Stimulated activated CD4-positive, alpha-beta T cell treated with anti-CD3 and anti-CD28 coated beads, Interleukin-15, amount 100 ng/mL, for 48 hours (primary cell): ENCODE data around the gene GNG12.
"Not testable (repeated sequence)": the region's sequence is repeated elsewhere in the genome, so short reads cannot be mapped to it uniquely, and the experiment has no call there.

Source experiments
- DNase-seq, 2 donors: peaks; one replicate each; pipeline ENCODE4 v3.0.0-alpha.2; 2020; ENCODE audit warnings: low read depth in 2 of 2

Gene GNG12

GRCh38 chr1:67683766-67684525, 149.3 kb downstream of the GNG12 start:
- DNase-seq = peak in 1 of 2 donors; percentile 35

DNA sequence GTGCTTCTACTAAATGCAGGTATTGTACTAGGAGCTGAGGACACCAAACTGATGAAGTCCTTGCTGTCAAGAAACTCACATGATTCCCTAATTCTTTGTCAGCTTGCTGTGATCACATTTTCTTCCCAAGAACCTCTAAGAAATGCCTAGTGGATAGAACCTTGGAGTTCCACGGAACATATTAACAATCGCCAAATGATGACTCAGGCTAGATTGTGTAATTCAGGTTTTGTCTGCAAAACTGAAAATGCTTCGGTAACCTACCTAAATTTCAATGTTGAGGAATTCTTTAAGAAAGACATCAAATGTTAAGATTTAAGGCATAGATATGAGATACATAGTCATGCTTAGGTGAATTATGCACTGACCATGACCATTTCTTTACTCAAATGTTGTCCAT, 150.0 kb downstream of the GNG12 start:
- no peak for DNase-seq

GRCh38 chr1:67682659-67683197, 150.5 kb downstream of the GNG12 start:
- DNase-seq = no peak

GRCh38 chr1:67680486-67680885, 152.8 kb downstream of the GNG12 start:
- no peak for DNase-seq

DNA sequence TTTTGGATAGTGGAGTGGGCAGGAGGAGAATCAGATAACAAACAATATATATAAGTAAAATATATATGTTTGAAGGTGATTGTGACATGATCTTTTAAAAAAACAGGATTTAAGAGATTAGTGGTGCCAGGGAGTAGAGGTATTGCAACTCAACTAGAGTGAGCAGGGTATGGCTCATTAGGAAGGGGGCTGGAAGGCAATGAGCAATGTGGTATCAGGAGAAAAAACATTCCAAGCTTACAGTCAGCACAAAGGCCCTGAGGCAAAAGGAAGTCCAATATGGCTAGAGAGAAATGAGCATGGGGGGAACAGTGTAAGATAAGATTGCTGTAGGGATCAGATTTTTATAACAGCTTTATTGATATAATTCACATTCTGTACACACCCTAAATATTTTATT, 153.6 kb downstream of the GNG12 start:
- no peak for DNase-seq

DNA sequence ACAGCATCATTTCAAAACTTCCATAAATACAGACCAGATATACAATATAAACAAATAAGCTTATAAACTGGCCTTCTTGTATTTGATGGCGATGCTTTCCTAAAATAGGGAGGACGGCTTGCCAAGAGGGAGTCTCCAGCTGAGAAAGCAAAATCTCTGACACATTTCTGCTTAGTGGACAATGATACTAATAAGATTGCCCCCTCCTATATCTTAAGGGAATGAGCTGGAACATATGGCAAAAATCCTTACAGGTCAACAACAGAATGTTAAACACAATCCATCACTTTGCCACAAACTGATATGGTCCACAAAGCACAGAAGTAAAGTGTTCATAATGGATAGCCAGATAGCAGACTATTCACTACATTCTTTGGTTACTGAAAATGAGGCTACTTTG, 155.3 kb downstream of the GNG12 start:
- no peak for DNase-seq

GRCh38 chr1:67677408-67677807, 155.9 kb downstream of the GNG12 start:
- DNase-seq = no peak

DNA sequence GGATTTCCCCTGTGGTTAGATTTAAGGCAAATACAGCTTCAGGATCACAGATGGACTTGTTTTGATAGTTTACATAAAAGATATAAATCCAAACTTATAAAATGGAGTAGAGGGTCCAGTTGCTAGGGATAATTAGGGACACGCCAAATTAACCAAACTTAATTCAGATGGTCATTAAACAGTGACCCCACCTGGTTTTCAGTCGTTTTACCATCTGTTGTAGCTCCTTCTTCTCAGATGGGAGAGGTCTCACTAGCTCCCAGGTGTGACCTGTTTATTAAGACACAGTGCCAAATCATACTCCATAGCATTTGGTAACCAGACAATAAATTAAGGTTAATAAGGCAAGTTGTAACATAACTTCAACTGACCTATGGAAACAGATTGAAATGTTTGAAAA, 156.3 kb downstream of the GNG12 start:
- no peak for DNase-seq

DNA sequence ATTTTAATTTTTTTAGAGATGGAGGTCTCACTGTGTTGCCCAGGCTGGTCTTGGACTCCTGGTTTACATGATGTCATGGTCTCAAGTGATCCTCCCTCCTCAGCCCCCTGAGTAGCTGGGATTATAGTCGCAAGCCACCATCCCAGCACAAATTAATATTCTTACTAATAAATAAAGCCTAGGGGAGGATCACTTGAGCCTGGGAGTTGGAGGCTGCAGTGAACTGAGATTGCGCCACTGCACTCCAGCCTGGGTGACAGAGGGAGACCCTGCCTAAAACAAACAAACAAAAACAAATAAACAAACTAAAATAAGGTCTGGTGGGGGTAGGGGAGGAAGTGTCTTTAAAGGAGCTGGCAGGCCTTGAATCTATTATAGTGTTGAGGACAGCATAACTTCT, 157.0 kb downstream of the GNG12 start:
- no peak for DNase-seq

- DNase-seq = no peak
Observed at GRCh38 chr1:67675800-67676199, 157.5 kb downstream of the GNG12 start.

GRCh38 chr1:67674260-67675011, 158.8 kb downstream of the GNG12 start:
- no peak for DNase-seq

DNA sequence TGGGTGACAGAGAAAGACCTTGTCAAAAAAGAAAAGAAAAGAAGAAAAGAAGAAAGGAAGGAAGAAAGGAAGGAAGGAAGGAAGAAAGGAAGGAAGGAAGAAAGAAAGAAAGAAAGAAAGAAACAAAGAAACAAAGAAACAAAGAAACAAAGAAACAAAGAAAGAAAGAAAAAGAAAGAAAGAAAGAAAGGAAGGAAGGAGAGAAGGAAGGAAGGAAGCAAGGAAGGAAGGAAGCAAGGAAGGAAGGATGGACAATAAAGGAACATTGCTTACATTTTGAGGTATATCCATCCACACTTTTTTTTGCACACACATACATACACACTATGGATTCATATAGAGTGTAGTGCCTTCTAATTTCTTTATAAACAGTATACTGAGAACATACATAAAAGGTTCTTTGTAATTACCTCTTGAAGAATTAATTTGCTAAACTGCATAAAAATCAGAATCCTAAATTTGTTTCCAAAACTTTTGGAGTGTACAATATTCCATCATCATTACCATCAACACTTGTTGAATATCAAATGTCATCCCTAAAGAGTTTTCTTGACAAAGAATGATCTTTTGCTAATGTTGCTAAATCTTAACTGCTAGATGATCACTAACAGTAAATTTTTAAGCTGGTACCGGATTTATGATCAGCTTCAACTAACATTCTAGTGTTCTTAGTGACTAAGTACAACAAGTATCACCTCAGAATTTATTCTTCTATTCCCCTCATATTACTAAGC, 159.6 kb downstream of the GNG12 start:
- no peak for DNase-seq

DNA sequence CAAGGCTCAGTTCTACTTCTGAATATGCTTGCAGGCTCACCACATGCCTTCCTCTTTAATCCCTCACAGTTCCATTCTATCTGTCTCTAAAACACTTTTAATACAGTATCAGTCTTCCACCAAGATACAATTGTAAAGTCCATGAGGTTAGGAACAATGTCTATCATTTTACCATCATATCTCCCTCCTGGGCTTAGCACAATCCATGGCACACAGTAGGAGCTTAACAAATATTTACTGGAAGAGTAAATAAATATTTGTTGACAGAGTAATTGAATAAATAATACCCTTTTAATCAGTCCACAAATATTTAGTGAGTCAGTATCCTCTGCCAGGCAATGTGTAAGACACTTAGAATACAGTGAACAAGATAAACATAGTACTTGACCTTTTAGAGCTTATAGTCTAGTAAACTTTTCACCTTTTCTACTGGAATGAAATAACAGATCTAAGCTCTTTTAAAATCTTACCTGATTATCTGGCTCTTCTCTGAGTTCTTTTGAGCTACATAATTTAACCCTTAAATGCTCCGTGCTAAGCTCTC, 160.9 kb downstream of the GNG12 start:
- DNase-seq = no peak

DNA sequence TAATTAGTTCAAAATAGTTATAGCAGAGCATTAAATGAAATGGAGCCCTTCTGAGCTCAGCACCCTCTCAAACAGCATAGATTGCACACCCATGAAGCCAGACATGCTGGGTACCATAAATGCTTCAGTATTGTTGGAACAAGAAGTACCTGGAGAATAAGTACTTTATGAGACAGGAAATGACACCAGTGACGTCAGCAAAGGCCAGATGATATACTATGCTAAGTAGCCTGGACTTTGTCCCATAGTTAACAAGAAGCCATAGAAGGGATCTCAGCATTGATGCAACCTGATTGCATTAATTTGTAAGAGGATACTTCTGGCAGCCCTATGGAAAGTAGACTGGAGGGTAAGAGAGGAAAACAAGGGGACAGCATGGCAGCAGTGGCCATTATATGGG, 164.6 kb downstream of the GNG12 start:
- no peak for DNase-seq

DNA sequence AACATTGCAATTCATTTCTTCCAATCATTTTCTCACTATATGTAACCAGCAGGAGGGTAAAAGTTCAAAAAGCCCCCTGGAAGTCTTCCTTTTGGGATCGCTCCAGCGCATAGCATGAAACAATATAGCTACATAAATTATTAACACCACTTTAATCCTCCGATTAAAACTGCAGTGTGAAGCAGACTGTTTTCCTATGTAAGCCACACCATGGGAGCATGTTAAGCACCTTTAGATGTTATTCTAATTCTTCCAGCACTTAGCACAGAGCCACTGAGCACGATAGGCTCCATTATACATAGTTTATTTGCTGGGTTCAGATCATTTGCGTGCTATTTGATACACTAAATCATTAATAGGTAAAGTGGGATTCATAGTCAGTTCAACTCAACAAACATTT, 166.6 kb downstream of the GNG12 start:
- no peak for DNase-seq

DNA sequence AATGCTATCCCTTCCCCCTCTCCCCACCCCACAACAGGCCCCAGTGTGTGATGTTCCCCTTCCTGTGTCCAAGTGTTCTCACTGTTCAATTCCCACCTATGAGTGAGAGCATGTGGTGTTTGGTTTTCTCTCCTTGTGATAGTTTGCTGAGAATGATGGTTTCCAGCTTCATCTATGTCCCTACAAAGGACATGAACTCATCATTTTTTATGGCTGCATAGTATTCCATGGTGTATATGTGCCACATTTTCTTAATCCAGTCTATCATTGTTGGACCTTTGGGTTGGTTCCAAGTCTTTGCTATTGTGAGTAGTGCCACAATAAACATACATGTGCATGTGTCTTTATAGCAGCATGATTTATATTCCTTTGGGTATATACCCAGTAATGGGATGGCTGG, 168.0 kb downstream of the GNG12 start:
- not testable (repeated sequence) for DNase-seq

DNA sequence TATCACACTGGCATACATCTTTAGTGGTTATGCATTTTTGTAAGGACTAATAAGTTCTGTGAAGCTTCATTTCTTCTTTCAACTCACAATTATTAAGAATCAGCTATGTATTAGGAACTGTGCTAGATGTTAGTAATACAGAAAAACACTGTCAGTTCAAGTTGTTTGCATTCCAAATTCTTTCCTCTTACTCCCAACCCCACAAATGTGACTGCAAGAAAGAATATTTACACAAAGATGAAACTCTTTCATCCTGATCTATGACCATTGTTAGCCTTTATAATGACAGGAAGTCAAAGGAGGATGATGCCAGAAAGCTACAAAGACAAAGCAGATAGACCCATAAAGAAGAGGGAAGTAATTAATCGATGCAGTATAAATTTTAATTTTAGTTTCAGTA, 169.2 kb downstream of the GNG12 start:
- no peak for DNase-seq

DNA sequence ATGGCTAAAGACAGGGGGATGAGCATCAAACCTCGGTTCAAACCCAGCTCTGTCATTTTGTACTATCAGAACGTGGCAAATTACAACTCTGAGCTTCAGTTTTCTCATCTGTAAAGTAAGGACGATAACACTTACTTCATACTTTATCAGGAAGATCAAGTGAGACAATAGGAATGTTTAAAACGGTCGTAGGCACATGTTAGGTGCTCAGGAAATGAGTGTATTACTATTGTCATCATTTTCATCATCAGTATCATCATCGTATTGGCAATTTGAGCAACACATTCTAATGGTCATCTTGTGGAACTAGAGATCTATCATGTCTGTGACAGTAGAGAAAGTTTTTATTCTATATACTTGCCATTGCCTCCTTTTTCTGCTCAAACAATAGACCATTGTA, 170.4 kb downstream of the GNG12 start:
- DNase-seq = no peak

DNA sequence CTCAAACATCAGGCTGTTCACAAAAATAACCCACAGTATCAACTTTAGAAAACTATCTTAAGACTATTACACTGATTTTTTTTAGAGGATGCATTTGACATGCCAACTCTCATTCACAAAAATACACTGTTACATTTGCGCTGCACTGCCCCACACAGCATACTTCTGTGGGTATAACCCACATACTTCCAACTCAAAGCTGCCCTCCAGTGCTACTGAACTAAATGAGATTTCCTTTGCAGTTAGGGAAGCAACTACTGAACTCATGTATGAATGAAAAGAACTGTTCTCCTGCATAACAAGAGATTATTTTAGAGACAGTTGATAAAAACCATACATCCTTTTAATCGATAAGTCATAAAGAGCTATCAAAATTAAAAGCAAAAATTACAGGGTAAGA, 174.0 kb downstream of the GNG12 start:
- DNase-seq = no peak

- DNase-seq = not testable (repeated sequence)
Observed at GRCh38 chr1:67657152-67657551, 176.1 kb downstream of the GNG12 start.

DNA sequence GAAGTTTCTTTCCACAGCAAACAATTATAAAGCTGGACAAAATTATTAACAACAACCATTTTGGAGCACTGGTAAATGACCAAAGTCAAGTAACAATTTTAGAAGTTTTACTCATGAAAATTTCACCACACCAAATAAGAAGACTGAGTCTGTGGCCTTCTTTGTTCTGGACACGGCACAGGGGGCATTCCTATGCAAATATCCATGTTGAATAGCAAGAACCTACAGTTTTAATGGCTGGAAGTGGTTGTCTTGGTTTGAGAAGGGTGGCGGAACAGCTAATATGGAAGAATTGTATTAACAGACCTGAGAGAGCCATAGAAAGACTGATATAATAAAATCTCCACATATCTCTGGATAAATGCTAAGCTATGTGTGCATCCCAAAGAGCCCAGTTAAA, 177.7 kb downstream of the GNG12 start:
- DNase-seq = no peak

DNA sequence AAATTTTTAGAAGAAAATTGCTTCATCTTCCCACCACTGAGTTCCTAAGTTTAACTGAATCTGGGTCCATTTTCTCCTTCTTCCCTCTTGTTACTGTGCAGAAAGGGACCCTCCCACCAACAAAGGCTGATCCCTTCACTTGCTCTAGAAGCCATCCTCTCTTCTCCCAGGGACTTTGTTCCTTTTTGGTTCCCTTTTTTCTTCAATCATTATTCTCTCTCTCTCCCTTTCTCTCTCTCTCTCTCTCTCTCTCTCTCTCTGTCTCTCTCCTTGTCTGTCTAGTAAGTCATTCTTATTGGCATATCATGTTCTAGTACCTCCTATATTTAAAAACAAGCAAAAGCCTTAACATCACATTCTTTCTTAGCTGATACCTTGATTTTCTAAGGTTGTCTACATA, 180.0 kb downstream of the GNG12 start:
- no peak for DNase-seq
